HG03460 (cell line): ENCODE data around the gene SNX10.

Source experiments
- ATAC-seq: cut with Tn5 transposase; IDR thresholded peaks from one replicate; pipeline ENCODE4 v1.9.1; 2021; ENCODE audit not compliant: unreplicated experiment

The SNX10 gene

GRCh38 chr7:26398756-26399509 is 107.3 kb downstream of the SNX10 start:
- peak; percentile 84 for ATAC-seq

- no peak for ATAC-seq
Measured at GRCh38 chr7:26399736-26400135, 108.1 kb downstream of the SNX10 start.

GRCh38 chr7:26403640-26404039 is 112.0 kb downstream of the SNX10 start:
- ATAC-seq = no peak

GRCh38 chr7:26404189-26404996 is 112.7 kb downstream of the SNX10 start:
- no peak for ATAC-seq

GRCh38 chr7:26406433-26406832 is 114.8 kb downstream of the SNX10 start:
- no peak for ATAC-seq

GRCh38 chr7:26409661-26410547 is 118.2 kb downstream of the SNX10 start:
- no peak for ATAC-seq

GRCh38 chr7:26413007-26413691 is 121.5 kb downstream of the SNX10 start:
- no peak for ATAC-seq

GRCh38 chr7:26416004-26416403 is 124.3 kb downstream of the SNX10 start:
- ATAC-seq = no peak

- ATAC-seq = no peak
Measured at GRCh38 chr7:26417911-26418413, 126.3 kb downstream of the SNX10 start.

GRCh38 chr7:26419198-26419597 is 127.5 kb downstream of the SNX10 start:
- ATAC-seq = no peak

- ATAC-seq = no peak
Measured at GRCh38 chr7:26420422-26421019, 128.9 kb downstream of the SNX10 start.

- ATAC-seq = no peak
Measured at GRCh38 chr7:26422761-26423160, 131.1 kb downstream of the SNX10 start.

GRCh38 chr7:26423436-26423835 is 131.8 kb downstream of the SNX10 start:
- ATAC-seq = no peak
